Lower leg skin (tissue), 3 donors: ENCODE results near the gene COBL.

ENCODE experiments used
- POLR2A ChIP-seq, 2 donors: fragments of 450-650 bp; IDR thresholded peaks; one replicate each; pipeline ENCODE4 v1.6.1; 2016 to 2017; ENCODE audit warnings: antibody characterized with exemption in 2 of 2, mild to moderate bottlenecking in 1 of 2, moderate library complexity in 1 of 2
- TF ChIP-seq, protein P1 (sequence below), 3 donors: fragments of 450-650 bp; IDR thresholded peaks; one replicate each; pipeline ENCODE4 v1.5.1; 2016; ENCODE audit warnings: antibody characterized with exemption in 3 of 3, mild to moderate bottlenecking in 3 of 3, moderate library complexity in 2 of 3

DNA sequence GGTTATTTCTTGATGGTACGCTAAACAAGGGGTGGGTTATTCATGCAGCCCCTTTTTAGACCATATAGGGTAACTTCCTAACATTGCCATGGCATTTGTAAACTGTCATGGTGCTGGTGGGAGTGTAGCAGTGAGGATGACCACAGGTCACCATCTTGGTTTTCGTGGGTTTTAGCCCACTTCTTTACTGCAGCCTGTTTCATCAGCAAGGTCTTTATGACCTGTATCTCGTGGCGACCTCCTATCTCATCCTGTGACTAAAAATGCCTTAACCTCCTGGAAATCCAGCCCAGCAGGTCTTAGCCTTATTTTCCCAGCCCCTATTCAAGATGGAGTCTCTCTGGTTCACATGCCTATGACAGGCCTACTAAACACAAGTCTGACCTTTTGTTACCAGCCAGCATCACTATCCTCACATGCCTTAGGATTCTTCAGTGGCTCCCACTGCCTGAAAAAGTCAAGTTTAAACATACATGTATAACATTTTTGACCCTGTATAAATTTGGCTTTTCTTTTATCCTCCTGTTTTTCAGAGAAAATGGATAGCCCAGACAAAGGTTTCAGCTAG, 13.2 kb upstream of the COBL start:
- TF ChIP-seq POLR2A (IDR thresholded peaks at IDR 0.05), result no peak
- TF ChIP-seq, protein P1, sequence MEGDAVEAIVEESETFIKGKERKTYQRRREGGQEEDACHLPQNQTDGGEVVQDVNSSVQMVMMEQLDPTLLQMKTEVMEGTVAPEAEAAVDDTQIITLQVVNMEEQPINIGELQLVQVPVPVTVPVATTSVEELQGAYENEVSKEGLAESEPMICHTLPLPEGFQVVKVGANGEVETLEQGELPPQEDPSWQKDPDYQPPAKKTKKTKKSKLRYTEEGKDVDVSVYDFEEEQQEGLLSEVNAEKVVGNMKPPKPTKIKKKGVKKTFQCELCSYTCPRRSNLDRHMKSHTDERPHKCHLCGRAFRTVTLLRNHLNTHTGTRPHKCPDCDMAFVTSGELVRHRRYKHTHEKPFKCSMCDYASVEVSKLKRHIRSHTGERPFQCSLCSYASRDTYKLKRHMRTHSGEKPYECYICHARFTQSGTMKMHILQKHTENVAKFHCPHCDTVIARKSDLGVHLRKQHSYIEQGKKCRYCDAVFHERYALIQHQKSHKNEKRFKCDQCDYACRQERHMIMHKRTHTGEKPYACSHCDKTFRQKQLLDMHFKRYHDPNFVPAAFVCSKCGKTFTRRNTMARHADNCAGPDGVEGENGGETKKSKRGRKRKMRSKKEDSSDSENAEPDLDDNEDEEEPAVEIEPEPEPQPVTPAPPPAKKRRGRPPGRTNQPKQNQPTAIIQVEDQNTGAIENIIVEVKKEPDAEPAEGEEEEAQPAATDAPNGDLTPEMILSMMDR (IDR thresholded peaks at IDR 0.05), result no peak
